SK-N-SH treated with all-trans-retinoic acid at 6 μM for 48 hours (cell line): ENCODE results near the gene FABP1.

Source experiments
- ATAC-seq: fragments of 200-7000 bp; cut with Tn5 transposase; 3 replicates; pipeline ENCODE4 v1.9.1; 2020; ENCODE audit warnings: mild to moderate bottlenecking, moderate library complexity
- ARNTL ChIP-seq: fragments of 450-650 bp; formaldehyde crosslinking; IDR thresholded peaks from 2 replicates; pipeline ENCODE4 v1.5.0; 2020; ENCODE audit warnings: low read depth, mild to moderate bottlenecking, moderate library complexity, borderline replicate concordance
- BACH2 ChIP-seq: fragments of 250-450 bp; sonication (Bioruptor Pico); IDR thresholded peaks from 2 replicates; pipeline ENCODE4 v1.9.0; 2021; ENCODE audit warnings: mild to moderate bottlenecking, borderline replicate concordance
- CREB5 ChIP-seq: fragments of 250-450 bp; sonication (Bioruptor Pico); IDR thresholded peaks from 2 replicates; pipeline ENCODE4 v1.5.1; 2020; ENCODE audit warnings: low read depth, mild to moderate bottlenecking, moderate library complexity
- CSDC2 ChIP-seq: fragments of 250-450 bp; sonication (Bioruptor Pico); IDR thresholded peaks from 2 replicates; pipeline ENCODE4 v1.5.0; 2020; ENCODE audit warnings: mild to moderate bottlenecking, moderate library complexity
- CSRNP3 ChIP-seq: fragments of 250-450 bp; sonication (Bioruptor Pico); IDR thresholded peaks from 2 replicates; pipeline ENCODE4 v1.5.1; 2021; ENCODE audit warnings: mild to moderate bottlenecking, moderate library complexity
- ESRRG ChIP-seq: fragments of 250-450 bp; sonication (Bioruptor Pico); IDR thresholded peaks from 2 replicates; pipeline ENCODE4 v1.6.1; 2021; ENCODE audit warnings: mild to moderate bottlenecking
- GLIS3 ChIP-seq: fragments of 250-450 bp; sonication (Bioruptor Pico); IDR thresholded peaks from 2 replicates; pipeline ENCODE4 v1.5.0; 2020; ENCODE audit warnings: mild to moderate bottlenecking, moderate library complexity
- OSR1 ChIP-seq: fragments of 250-450 bp; sonication (Bioruptor Pico); IDR thresholded peaks from 2 replicates; pipeline ENCODE4 v1.8.0; 2022; ENCODE audit warnings: moderate library complexity, mild to moderate bottlenecking, inconsistent platforms
- PATZ1 ChIP-seq: fragments of 250-450 bp; sonication (Bioruptor Pico); IDR thresholded peaks from 2 replicates; pipeline ENCODE4 v1.8.0; 2020; ENCODE audit warnings: mild to moderate bottlenecking, moderate library complexity, borderline replicate concordance
- POU6F1 ChIP-seq: fragments of 250-450 bp; sonication (Bioruptor Pico); IDR thresholded peaks from 2 replicates; pipeline ENCODE4 v1.8.0; 2021; ENCODE audit warnings: low read depth, mild to moderate bottlenecking, moderate library complexity, borderline replicate concordance
- PPARA ChIP-seq: fragments of 250-450 bp; sonication (Bioruptor Pico); IDR thresholded peaks from 2 replicates; pipeline ENCODE4 v1.5.0; 2020; ENCODE audit warnings: mild to moderate bottlenecking, borderline replicate concordance
- SNAI2 ChIP-seq: fragments of 250-450 bp; sonication (Bioruptor Pico); IDR thresholded peaks from 2 replicates; pipeline ENCODE4 v1.5.0; 2020; ENCODE audit warnings: mild to moderate bottlenecking, moderate library complexity
- TCF4 ChIP-seq: fragments of 250-450 bp; sonication (Bioruptor Pico); IDR thresholded peaks from 2 replicates; pipeline ENCODE4 v1.8.0; 2021; ENCODE audit warnings: mild to moderate bottlenecking, moderate library complexity, borderline replicate concordance
- TOX ChIP-seq: fragments of 250-450 bp; sonication (Bioruptor Pico); IDR thresholded peaks from 2 replicates; pipeline ENCODE4 v1.8.0; 2021; ENCODE audit warnings: mild to moderate bottlenecking, moderate library complexity, borderline replicate concordance
- ZC3H10 ChIP-seq: fragments of 250-450 bp; sonication (Bioruptor Pico); IDR thresholded peaks from 2 replicates; pipeline ENCODE4 v1.5.1; 2021; ENCODE audit warnings: mild to moderate bottlenecking, moderate library complexity
- ZFP3 ChIP-seq: fragments of 250-450 bp; sonication (Bioruptor Pico); IDR thresholded peaks from 2 replicates; pipeline ENCODE4 v1.5.0; 2020; ENCODE audit warnings: mild to moderate bottlenecking, moderate library complexity
- ZFP30 ChIP-seq: fragments of 450-650 bp; formaldehyde crosslinking; IDR thresholded peaks from 2 replicates; pipeline ENCODE4 v1.5.0; 2022; ENCODE audit warnings: mild to moderate bottlenecking, moderate library complexity
- ZNF565 ChIP-seq: fragments of 450-650 bp; formaldehyde crosslinking; conservative IDR thresholded peaks from 2 replicates; pipeline ENCODE4 v1.5.0; 2020; ENCODE audit warnings: low read depth, mild to moderate bottlenecking, moderate library complexity
- ZNF70 ChIP-seq: fragments of 450-650 bp; formaldehyde crosslinking; IDR thresholded peaks from 2 replicates; pipeline ENCODE4 v1.5.0; 2020; ENCODE audit warnings: mild to moderate bottlenecking, moderate library complexity
- ZNF8 ChIP-seq: fragments of 450-650 bp; formaldehyde crosslinking; IDR thresholded peaks from 2 replicates; pipeline ENCODE4 v1.5.0; 2020; ENCODE audit warnings: mild to moderate bottlenecking, moderate library complexity
- TF ChIP-seq, protein P1 (sequence below): fragments of 250-450 bp; sonication (Bioruptor Pico); IDR thresholded peaks from 2 replicates; pipeline ENCODE4 v1.5.0; 2020; ENCODE audit warnings: mild to moderate bottlenecking, moderate library complexity

FABP1 gene

GRCh38 chr2:88127888-88128653 is at the start of gene FABP1:
TSS of gene FABP1 (minus strand) at chr2:88128062. CDS start at chr2:88128017, 45 bp downstream.
- ATAC-seq = no peak
- TF ChIP-seq PPARA (no peak), ZFP30 (CRISPR knock-in tag) (no peak), CSDC2 (CRISPR knock-in tag) (no peak), OSR1 (CRISPR knock-in tag) (no peak)

DNA sequence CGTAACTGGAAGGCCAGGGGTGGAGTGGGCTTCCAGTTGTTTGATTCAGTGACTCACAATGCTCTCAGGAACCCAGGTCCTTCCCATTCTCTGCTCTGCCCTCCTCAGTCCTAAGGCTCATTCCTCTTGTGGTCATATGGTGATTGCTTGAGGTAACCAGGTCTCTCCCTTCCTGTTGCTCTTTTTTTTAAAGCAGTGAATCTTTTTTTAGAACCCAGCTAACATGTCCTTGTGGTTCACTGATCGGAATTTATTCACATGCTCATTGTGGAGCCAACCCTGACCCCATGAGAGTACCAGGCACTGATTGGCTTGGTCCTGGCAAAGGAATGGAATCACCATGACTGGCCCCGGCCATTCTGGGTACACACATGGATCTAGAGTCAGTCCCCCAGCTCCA is 49.7 kb upstream of the FABP1 start:
- TF ChIP-seq ZNF8 (no peak), SNAI2 (CRISPR knock-in tag) (no peak), BACH2 (CRISPR knock-in tag) (no peak), ZNF70 (CRISPR knock-in tag) (no peak), POU6F1 (CRISPR knock-in tag) (no peak), ZFP3 (CRISPR knock-in tag) (no peak), OSR1 (CRISPR knock-in tag) (no peak), ESRRG (CRISPR knock-in tag) (no peak), ARNTL (no peak), ZFP30 (CRISPR knock-in tag) (no peak), CSRNP3 (CRISPR knock-in tag) (no peak), CSDC2 (CRISPR knock-in tag) (no peak), TOX (CRISPR knock-in tag) (no peak), PATZ1 (no peak), CREB5 (CRISPR knock-in tag) (no peak), ZC3H10 (CRISPR knock-in tag) (no peak), ZNF565 (CRISPR knock-in tag) (no peak)
- TF ChIP-seq, protein P1, sequence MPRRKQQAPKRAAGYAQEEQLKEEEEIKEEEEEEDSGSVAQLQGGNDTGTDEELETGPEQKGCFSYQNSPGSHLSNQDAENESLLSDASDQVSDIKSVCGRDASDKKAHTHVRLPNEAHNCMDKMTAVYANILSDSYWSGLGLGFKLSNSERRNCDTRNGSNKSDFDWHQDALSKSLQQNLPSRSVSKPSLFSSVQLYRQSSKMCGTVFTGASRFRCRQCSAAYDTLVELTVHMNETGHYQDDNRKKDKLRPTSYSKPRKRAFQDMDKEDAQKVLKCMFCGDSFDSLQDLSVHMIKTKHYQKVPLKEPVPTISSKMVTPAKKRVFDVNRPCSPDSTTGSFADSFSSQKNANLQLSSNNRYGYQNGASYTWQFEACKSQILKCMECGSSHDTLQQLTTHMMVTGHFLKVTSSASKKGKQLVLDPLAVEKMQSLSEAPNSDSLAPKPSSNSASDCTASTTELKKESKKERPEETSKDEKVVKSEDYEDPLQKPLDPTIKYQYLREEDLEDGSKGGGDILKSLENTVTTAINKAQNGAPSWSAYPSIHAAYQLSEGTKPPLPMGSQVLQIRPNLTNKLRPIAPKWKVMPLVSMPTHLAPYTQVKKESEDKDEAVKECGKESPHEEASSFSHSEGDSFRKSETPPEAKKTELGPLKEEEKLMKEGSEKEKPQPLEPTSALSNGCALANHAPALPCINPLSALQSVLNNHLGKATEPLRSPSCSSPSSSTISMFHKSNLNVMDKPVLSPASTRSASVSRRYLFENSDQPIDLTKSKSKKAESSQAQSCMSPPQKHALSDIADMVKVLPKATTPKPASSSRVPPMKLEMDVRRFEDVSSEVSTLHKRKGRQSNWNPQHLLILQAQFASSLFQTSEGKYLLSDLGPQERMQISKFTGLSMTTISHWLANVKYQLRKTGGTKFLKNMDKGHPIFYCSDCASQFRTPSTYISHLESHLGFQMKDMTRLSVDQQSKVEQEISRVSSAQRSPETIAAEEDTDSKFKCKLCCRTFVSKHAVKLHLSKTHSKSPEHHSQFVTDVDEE (CRISPR knock-in tag) = no peak
- no peak for ATAC-seq

DNA sequence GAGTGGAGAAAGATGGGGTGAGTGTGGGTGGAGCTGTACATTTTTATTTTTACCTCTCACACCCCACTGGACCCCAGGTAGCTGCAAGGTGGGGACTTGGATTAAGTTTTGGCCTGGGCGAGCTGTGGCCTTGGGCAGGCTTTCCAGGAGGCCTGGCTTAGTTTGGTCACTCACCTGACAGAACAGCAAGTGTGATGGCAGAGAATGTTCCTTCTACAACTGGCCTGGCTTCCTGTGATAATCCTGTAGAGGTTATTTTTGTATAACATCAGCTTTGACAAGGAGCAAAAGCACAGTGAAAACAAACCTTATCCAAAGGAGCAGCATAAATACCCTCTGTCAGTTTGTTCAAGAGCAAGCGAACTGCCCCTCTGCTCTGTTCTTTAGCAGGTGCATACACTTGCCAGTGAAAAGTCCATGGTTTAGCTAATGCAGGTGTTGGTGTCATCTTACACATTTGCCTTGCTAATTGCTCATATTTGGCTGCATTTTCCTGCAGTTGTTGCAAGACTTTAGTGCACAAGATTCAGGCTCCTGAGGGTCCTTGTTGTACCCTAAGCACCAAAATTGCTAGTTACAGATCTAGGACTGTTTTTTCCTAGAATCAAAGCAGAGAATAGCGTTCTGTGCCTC is 48.6 kb upstream of the FABP1 start:
- no peak for ATAC-seq
- TF ChIP-seq ZFP30 (CRISPR knock-in tag) = no peak
- no peak for TF ChIP-seq ZC3H10 (CRISPR knock-in tag)
- no peak for TF ChIP-seq ESRRG (CRISPR knock-in tag)
- no peak for TF ChIP-seq GLIS3
- TF ChIP-seq TCF4 (CRISPR knock-in tag) = no peak
- TF ChIP-seq SNAI2 (CRISPR knock-in tag) = no peak
- no peak for TF ChIP-seq PATZ1
- TF ChIP-seq ZNF8 = no peak
- TF ChIP-seq ZNF565 (CRISPR knock-in tag) = no peak
